GM19043 (cell line): ENCODE data around the gene CYTIP.

Experiments
- ATAC-seq: cut with Tn5 transposase; IDR thresholded peaks from one replicate; pipeline ENCODE4 v1.9.1; 2021; ENCODE audit warnings: low read depth; ENCODE audit not compliant: unreplicated experiment

Gene CYTIP

DNA sequence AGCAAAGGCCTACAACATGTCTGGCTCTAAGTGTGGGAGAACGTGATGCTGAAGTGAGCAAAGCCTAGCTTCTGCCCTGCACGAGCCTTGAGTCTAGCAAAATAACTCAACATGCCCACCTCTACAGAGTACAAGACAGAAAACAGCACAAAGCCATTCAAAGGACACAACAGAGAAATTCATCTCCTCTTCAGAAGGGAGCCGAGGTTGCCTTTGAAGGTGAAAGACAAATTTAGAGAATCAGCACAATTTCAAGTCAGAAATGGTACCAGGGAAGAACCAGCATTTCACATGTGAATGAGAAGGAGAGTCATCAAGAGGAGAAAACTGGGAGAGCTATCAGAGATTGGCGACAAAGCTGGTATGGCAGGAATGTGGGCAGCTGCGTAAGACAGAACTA lies 21.7 kb upstream of the CYTIP start:
- ATAC-seq, result no peak

GRCh38 chr2:157463002-157463401 lies 19.1 kb upstream of the CYTIP start:
- no peak for ATAC-seq

DNA sequence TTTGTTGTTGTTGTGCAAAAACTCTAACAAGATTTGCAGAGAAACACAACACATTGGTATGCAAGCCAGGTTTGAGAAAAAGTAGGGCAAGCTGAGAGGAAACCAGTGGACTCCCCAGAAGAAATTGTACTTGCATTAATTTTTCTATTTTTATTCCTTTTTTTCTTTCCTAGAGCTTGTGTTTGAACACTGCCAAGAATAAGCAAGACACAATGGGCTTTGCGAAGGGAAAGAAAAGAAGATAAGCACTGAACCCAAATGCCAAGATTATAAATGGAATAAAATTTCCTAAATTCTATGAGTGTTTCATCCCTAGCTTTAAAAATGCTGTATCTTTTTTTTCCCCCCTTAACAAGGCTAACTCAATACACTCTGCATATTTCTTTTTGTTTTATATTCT lies 17.0 kb upstream of the CYTIP start:
- ATAC-seq, result no peak

DNA sequence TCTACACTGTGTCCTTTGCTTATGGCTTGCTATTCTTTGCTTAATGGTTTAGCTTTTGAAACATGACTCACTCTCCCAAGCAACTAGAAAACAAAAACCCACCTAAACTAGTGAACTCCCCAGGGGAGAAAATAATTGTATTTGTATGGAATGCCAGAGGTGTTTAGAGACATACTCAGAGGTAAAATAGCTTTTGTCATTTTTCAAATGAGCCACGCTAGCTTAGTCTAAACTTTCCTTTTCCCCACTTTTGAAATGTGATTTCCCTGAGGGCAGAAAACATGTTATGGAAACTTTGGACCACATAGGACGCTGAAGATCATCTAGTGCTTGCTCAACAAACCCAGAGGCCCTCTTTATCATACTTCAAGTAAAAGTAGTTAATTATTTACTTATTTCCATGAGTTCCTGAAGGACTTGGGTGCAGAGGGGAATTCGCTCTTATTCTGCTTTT lies 16.5 kb upstream of the CYTIP start:
- ATAC-seq, result no peak

DNA sequence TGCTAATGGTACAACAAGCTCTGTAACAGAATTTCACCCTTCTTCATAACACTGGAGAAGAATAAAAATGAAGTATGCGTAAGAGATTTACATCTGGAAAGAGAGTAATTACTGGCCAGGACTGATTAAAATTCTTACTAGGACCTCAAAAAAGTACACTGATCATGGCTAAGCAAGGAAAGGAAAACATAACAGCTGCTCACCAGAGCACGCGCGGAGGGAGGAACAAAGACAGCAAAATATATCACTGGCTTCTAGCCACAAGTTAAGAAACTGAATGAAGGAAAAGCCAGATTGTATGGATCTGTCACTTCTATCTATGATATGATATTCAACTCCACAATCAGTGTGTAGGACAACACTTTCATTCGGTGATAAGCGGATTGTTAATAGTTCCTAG lies 15.6 kb upstream of the CYTIP start:
- ATAC-seq, result no peak

DNA sequence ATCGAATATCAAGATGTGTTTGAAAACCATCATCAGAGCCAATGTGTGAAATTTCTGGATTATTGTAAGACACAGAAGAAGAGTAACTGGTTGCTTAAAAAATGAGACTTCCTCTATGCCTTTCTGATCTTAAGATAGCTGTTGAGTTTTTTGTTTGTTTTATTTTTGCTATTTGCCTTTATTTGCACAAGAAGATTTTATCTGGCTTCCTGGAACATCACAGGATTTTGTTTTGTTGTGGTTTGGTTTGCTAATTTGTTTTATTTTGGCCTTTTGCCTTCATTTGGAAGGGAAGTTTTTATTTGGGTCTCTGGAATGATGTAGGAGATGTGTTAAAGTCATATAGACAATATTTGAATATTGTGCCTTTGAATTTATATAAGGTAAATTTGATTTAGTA lies 3.9 kb upstream of the CYTIP start:
- ATAC-seq, result no peak

DNA sequence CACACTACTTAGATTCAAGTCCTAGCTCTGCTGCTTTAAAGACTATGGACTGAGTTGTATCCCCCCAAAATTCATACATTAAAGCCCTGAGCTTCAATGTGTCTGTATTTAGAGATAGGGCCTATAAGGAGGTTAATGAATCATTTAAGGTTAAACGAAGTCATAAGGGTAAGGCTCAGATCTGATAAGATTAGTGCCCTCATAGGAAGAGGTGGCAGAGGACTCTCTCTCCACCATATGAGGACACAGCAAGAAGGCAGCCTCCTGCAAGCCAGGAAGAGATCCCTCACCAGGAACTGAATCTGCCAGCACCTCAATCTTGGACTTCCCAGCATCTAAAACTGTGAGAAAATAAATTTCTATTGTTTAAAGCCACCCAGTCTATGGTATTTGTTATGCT lies 3.1 kb upstream of the CYTIP start:
- ATAC-seq, result no peak

DNA sequence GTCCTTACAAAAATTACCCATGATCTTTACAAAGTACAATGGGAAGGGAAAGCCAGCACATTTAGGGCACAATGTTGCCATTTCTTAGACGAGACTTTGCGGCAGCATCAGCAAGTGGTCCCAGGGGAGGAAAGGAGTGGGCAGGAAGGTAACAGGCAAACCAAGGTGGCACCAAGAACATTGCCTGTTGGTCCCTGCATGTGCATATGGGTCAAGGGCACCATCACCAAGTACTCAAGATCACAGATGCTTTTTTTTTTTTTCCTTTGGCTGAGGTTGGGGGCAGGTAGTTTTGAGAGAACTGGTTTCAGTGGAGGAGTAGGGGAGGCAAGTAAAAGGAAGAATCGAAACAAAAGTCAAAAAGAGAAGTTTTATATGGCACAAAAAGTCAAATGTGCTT lies 752 bp upstream of the CYTIP start:
- no peak for ATAC-seq

DNA sequence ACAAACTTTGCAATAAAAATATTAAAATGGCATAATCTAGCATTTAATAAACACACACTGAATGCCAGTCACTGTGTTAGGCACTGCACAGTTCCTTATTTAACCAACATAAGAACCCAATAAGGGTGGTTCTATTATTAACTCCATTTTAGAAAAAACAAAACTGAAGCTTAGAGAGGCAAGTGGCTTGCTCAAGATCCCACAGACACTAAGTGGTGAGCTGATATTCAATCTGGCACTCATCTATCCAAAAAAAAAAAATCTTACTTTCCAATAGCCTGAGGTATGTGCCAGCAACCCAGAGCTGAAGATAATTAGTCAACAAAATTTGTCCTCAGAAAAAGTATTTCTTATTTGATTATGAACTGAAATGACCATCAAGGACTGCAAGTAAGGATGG lies 799 bp downstream of the CYTIP start:
- no peak for ATAC-seq

DNA sequence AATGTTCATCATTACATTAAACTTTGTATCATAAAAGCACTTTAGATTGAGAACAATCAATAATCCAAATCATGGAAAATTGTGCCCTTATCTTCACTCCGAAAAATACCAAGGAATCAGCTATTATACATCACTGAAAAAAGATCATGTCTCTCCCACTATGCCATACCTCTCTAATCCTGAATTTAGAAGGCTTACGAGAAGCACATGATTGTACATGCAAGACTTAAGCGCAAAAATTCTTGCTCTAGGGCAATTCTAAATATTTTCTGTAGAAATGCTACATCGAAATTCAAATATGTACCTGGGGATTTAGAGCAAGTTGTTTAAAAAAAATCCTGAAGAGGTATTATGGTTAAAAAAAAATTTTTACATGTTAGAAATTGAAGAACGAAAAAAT lies 1.3 kb downstream of the CYTIP start:
- no peak for ATAC-seq

DNA sequence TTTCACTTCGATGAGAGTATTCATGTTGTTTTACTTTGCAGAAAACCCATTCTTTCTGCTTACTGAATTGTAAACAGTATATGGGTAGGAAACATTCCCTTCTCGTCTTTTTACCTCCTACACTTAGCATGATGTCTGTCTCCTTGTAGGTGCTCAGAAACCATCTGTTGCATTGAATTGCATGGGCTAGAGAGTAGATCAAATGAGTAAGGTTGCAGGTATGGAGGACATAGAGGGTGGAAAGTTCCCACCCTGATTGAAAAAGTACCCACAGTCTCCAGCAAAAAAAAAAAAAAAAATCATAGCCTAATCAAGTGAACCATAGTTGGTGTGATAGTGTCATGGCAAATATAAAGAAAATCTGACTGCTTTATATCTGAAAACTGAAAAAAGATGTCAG lies 1.7 kb downstream of the CYTIP start:
- ATAC-seq, result no peak

- peak; percentile 38 for ATAC-seq
These were observed 2.8 kb downstream of the CYTIP start for GRCh38 chr2:157441072-157441454.

- ATAC-seq, result no peak
These were observed 3.4 kb downstream of the CYTIP start for GRCh38 chr2:157440404-157441071.

DNA sequence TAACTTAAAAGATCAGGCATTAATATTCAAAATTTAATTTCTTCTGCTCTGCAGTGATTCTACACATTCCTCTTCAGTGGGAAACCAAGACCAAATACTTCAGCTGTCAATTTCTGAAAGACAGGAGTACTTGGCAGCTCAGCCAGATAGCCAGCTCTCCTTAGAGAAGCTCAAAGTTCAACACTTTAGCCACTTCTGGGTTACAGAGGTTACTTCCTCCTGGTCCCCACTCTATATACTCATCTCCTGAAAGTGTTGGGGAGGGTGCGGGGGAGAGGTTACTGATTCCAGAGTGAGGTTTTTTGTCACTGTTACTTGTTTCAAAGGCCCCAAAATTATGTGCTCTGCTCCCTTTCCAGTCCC lies 4.1 kb downstream of the CYTIP start:
- peak; percentile 33 for ATAC-seq

DNA sequence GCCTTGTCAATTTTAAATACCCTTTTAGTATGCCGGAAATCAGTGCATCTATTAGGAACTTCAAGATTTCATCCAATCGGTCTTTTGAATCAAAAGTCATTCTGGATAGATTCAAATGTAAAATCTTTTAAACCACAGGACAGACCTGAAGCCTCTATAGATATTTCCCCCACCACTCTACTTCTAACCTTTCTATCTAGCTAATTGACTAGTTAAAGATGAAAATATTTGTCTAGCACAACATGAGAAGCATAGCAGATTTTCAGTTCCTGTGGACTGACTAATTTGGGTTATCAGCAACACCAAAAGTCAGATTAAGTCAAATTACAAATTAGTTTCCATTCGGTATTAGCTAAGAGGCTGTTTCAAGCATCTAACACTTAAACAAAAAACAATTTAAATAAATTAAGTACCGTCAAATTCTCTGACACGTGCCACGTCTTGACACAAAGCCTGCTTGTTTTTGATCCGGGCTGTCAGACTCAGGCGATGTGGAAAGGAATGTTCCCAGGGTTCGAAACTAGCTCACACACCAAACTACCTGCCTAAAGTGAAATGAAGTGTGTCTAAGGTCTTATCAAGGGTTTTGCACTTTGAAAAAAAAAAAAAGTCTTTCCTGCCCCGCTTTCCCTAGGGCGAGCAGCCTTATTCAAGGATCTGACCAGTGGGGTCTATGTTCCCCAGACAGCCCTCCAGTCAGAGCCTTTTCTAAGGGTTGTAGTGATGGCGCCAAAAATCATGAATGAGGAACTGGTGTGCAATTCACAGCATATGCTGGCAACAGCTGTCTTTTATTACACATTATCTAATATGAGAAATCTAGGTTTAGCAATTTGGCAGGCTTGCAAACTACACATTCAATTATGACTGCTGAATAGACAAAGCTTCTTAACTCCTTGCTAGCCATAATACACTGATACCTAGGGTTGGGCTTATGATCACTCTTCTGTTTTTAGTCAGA lies 4.7 kb downstream of the CYTIP start:
- ATAC-seq, result peak; percentile 5

- no peak for ATAC-seq
These were observed 10.5 kb downstream of the CYTIP start for GRCh38 chr2:157433394-157433793.

DNA sequence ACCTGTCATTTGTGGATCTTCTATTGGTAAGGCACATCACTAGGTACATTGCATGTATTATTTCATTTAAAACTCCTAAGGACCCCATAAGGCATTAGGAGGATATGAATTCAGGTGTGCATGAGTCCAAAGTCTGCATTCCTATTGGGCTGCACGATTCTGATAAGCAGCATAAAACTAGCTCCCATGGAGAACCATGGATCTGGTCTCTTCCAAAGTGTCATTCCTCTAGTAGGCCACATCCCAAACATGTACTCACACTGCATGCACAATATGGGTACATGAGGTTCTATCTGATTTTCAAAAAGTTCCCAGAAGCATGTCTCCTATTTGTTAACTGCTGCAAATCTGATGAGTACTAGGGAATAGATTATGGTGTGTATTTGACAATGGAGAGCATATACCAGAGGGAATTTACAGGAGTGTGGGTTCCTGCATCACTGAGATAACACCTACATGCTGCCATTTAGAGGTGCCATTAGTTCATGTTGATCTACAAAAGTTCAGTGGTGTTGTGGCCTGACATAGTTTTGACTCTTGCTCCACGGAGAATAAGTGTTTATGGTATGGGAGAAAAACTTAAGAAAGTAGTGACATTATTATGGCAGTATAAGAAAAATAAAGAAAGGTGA lies 11.3 kb downstream of the CYTIP start:
- no peak for ATAC-seq

GRCh38 chr2:157431176-157431575 lies 12.7 kb downstream of the CYTIP start:
- no peak for ATAC-seq

- ATAC-seq, result no peak
These were observed 15.3 kb downstream of the CYTIP start for GRCh38 chr2:157428500-157429175.

DNA sequence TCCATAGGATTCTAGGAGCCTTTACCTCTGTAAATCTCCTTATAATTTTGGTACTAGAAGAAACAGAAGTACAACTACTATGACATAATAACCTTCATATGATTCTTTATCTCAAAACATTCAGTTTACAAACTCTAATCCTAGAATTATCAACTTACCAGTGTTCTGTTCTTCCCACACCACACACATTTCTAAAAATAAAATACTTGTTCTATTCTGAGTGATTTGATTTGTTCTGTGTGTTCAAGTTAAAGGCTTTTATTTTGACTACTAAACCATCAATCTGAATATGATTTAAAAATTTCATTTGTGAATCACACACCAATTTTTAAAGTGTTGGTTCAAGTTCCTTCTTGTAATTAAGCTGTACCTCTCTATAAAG lies 16.0 kb downstream of the CYTIP start:
- ATAC-seq, result no peak
